Activated T-helper 2 cell treated with anti-CD3 and anti-CD28 coated beads, Interferon-gamma antibody, Interleukin-2, Interleukin-4, amounts not matched to agents 10 μg/mL and 5 μg/mL and 100 μg/mL, durations not matched to agents 14 hours and 24 hours and 36 hours (primary cell): Measurements from ENCODE around the gene GLI3. TPM values are rescaled to one million over a fixed set of nuclear protein-coding genes. Genes with fewer than 3 reads are reported as not detected.

ENCODE experiments used
- DNase-seq: peaks from one replicate; pipeline ENCODE4 v3.0.0; 2021; ENCODE audit warnings: low spot score
- H3K27ac Mint-ChIP-seq: one replicate; pipeline ENCODE4 v1.8.0; 2021; ENCODE audit warnings: mixed read lengths
- H3K27me3 Mint-ChIP-seq: one replicate; pipeline ENCODE4 v1.8.0; 2021; ENCODE audit warnings: low read depth, mixed read lengths
- H3K36me3 Mint-ChIP-seq: one replicate; pipeline ENCODE4 v1.8.0; 2021; ENCODE audit warnings: low read depth, mixed read lengths
- H3K4me1 Mint-ChIP-seq: one replicate; pipeline ENCODE4 v1.8.0; 2021; ENCODE audit warnings: low read depth, mixed read lengths
- H3K4me3 Mint-ChIP-seq: one replicate; pipeline ENCODE4 v1.8.0; 2021; ENCODE audit warnings: low read depth, mild to moderate bottlenecking, moderate library complexity, mixed read lengths
- H3K9me3 Mint-ChIP-seq: one replicate; pipeline ENCODE4 v1.8.0; 2021; ENCODE audit warnings: mixed read lengths
- intact Hi-C: fragments of 100-400 bp; cut with micrococcal nuclease; formaldehyde crosslinking; loops from one replicate; pipeline ENCODE4 v1.15.1; 2023
- total RNA-seq: library from RNA; stranded (reverse); gene quantifications from 2 replicates; pipeline ENCODE4 v1.2.3, GENCODE V29; 2022

Gene GLI3
- total RNA-seq, 1 donor from 2014 or later = not detected

- Mint-ChIP-seq H3K4me3 (no peak overlapping the region), H3K27ac (no peak overlapping the region), H3K9me3 (no peaks in the 10 kb centered on the region), H3K36me3 (no peaks in the 10 kb centered on the region), H3K27me3 (no peaks in the 10 kb centered on the region), H3K4me1 (no peaks in the 10 kb centered on the region)
- intact Hi-C loops = no loop called here
- no peak for DNase-seq
Measured at GRCh38 chr7:42064534-42064933, 172.5 kb downstream of the GLI3 start.

- intact Hi-C loops = no loop called here
- Mint-ChIP-seq H3K36me3 (no peaks in the 10 kb centered on the region), H3K9me3 (no peaks in the 10 kb centered on the region), H3K4me3 (no peak overlapping the region), H3K4me1 (no peaks in the 10 kb centered on the region), H3K27ac (no peak overlapping the region), H3K27me3 (no peaks in the 10 kb centered on the region)
- no peak for DNase-seq
Measured at GRCh38 chr7:42059275-42059674, 177.7 kb downstream of the GLI3 start.

- H3K36me3 Mint-ChIP-seq = no peaks in the 10 kb centered on the region
- H3K27me3 Mint-ChIP-seq = no peaks in the 10 kb centered on the region
- DNase-seq = no peak
- H3K27ac Mint-ChIP-seq = no peak overlapping the region
- no peaks in the 10 kb centered on the region for H3K4me1 Mint-ChIP-seq
- H3K9me3 Mint-ChIP-seq = no peaks in the 10 kb centered on the region
- intact Hi-C loops = no loop called here
- no peak overlapping the region for H3K4me3 Mint-ChIP-seq
Measured at GRCh38 chr7:42057331-42057730, 179.7 kb downstream of the GLI3 start.

DNA sequence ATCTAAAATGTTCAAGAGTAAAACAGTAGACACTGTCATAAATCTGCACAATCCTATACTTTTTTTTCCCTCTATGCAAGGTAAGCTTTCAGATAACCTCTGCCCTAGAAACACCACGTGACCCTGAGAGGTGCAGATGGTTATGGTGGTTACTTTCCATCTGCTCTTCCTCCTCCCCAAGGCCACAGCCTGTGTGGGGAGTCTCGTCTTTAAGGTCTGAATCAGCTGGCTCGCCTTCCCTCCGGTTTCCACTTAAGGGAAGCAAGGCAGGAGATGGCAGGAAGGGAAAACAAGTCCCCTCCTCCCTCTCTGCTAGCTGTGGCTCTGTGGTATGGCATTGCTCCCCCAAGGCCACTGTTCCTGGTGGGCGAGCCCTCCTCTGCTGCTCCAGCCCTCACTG is 181.8 kb downstream of the GLI3 start:
- no peaks in the 10 kb centered on the region for H3K4me1 Mint-ChIP-seq
- intact Hi-C loops = no loop called here
- no peak overlapping the region for H3K27ac Mint-ChIP-seq
- no peaks in the 10 kb centered on the region for H3K27me3 Mint-ChIP-seq
- no peaks in the 10 kb centered on the region for H3K36me3 Mint-ChIP-seq
- no peaks in the 10 kb centered on the region for H3K9me3 Mint-ChIP-seq
- DNase-seq = no peak
- H3K4me3 Mint-ChIP-seq = no peak overlapping the region

DNA sequence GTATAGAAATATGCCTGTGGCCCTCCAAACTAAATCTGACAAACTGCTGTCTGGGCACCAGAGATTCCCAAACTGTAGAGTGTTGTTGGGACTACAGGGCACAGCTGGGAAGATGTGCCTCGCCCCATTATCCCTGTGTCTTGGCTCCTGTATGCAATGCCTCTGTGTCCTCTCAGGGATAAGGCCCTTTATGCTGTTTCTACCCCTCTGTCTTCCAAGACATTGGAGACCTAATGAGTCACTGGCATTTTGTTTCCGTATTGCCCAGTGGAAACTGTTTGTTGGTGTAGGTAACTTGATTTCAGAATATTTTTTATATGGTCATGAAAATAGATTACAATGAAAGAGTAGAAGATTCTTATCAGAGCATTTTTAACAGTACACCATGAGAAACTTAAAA is 183.2 kb downstream of the GLI3 start:
- intact Hi-C loops = no loop called here
- Mint-ChIP-seq H3K9me3 (no peaks in the 10 kb centered on the region), H3K27me3 (no peaks in the 10 kb centered on the region), H3K4me1 (no peaks in the 10 kb centered on the region), H3K4me3 (no peak overlapping the region), H3K27ac (no peak overlapping the region), H3K36me3 (no peaks in the 10 kb centered on the region)
- no peak for DNase-seq

GRCh38 chr7:42049761-42050160 is 187.2 kb downstream of the GLI3 start:
- DNase-seq = no peak
- no peaks in the 10 kb centered on the region for H3K9me3 Mint-ChIP-seq
- H3K4me3 Mint-ChIP-seq = no peak overlapping the region
- H3K36me3 Mint-ChIP-seq = no peaks in the 10 kb centered on the region
- intact Hi-C loops = no loop called here
- H3K27ac Mint-ChIP-seq = no peak overlapping the region
- no peaks in the 10 kb centered on the region for H3K27me3 Mint-ChIP-seq
- H3K4me1 Mint-ChIP-seq = no peaks in the 10 kb centered on the region

GRCh38 chr7:42046483-42046882 is 190.5 kb downstream of the GLI3 start:
- DNase-seq = no peak
- H3K27ac Mint-ChIP-seq = no peak overlapping the region
- H3K4me1 Mint-ChIP-seq = no peaks in the 10 kb centered on the region
- H3K9me3 Mint-ChIP-seq = no peaks in the 10 kb centered on the region
- H3K36me3 Mint-ChIP-seq = no peaks in the 10 kb centered on the region
- H3K4me3 Mint-ChIP-seq = no peak overlapping the region
- no peaks in the 10 kb centered on the region for H3K27me3 Mint-ChIP-seq
- intact Hi-C loops = no loop called here

DNA sequence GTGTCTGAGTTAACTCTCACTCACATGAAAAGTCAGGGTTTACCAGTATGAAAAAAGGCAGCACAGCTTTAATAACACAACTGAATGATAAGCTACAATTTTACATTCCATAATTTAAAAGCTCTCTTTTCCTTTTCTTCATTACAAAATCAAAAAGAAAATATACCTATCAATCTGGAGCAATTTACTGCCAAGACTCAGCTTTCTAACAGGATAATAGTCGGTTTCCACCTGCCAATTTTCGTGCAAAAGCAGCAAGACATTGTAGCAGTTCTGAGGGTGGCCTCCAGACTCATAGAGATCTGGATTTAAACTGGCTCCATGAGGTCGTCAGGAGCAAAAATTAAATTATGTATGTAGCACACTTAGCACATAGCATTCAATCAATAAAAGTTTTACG is 191.0 kb downstream of the GLI3 start:
- Mint-ChIP-seq H3K4me1 (no peaks in the 10 kb centered on the region), H3K27me3 (no peaks in the 10 kb centered on the region), H3K27ac (no peak overlapping the region), H3K4me3 (no peak overlapping the region), H3K36me3 (no peaks in the 10 kb centered on the region), H3K9me3 (no peaks in the 10 kb centered on the region)
- no peak for DNase-seq
- intact Hi-C loops = no loop called here

- Mint-ChIP-seq H3K27me3 (no peaks in the 10 kb centered on the region), H3K9me3 (no peaks in the 10 kb centered on the region), H3K4me1 (no peaks in the 10 kb centered on the region), H3K4me3 (no peak overlapping the region), H3K27ac (no peak overlapping the region), H3K36me3 (no peaks in the 10 kb centered on the region)
- no peak for DNase-seq
- intact Hi-C loops = no loop called here
Measured at GRCh38 chr7:42039921-42040320, 197.1 kb downstream of the GLI3 start.

DNA sequence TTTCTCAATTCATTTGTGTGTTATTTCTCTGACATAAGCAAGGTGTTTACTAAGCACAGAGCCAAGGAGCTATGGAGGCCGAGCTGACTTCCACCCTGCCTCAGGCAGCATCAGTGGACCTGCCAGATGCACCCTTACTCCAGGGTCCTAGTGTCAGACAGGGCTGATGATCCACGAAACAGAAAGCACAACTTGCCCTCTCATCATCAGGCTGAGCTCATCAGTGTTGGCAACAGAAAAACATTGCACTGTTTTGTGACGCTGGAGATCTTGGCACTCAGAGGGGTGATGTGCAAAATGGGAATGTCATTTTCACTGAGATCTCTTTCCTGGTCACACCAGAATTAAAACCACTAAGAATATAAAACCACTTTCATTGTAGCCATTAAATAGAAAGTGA is 201.8 kb downstream of the GLI3 start:
- Mint-ChIP-seq H3K36me3 (no peaks in the 10 kb centered on the region), H3K4me1 (no peaks in the 10 kb centered on the region), H3K9me3 (no peaks in the 10 kb centered on the region), H3K27ac (no peak overlapping the region), H3K4me3 (no peak overlapping the region), H3K27me3 (no peaks in the 10 kb centered on the region)
- no peak for DNase-seq
- intact Hi-C loops = no loop called here

GRCh38 chr7:42033480-42033879 is 203.5 kb downstream of the GLI3 start:
- no peaks in the 10 kb centered on the region for H3K9me3 Mint-ChIP-seq
- no peaks in the 10 kb centered on the region for H3K36me3 Mint-ChIP-seq
- H3K27ac Mint-ChIP-seq = no peak overlapping the region
- H3K4me1 Mint-ChIP-seq = no peaks in the 10 kb centered on the region
- no peak for DNase-seq
- intact Hi-C loops = no loop called here
- no peak overlapping the region for H3K4me3 Mint-ChIP-seq
- no peaks in the 10 kb centered on the region for H3K27me3 Mint-ChIP-seq

GRCh38 chr7:42029405-42029804 is 207.6 kb downstream of the GLI3 start:
- Mint-ChIP-seq H3K4me1 (no peaks in the 10 kb centered on the region), H3K27ac (no peak overlapping the region), H3K27me3 (no peaks in the 10 kb centered on the region), H3K9me3 (no peaks in the 10 kb centered on the region), H3K36me3 (no peaks in the 10 kb centered on the region), H3K4me3 (no peak overlapping the region)
- intact Hi-C loops = no loop called here
- no peak for DNase-seq

GRCh38 chr7:42027521-42027920 is 209.5 kb downstream of the GLI3 start:
- Mint-ChIP-seq H3K4me3 (no peak overlapping the region), H3K4me1 (no peaks in the 10 kb centered on the region), H3K36me3 (no peaks in the 10 kb centered on the region), H3K27me3 (no peaks in the 10 kb centered on the region), H3K27ac (no peak overlapping the region), H3K9me3 (no peaks in the 10 kb centered on the region)
- intact Hi-C loops = no loop called here
- DNase-seq = no peak

DNA sequence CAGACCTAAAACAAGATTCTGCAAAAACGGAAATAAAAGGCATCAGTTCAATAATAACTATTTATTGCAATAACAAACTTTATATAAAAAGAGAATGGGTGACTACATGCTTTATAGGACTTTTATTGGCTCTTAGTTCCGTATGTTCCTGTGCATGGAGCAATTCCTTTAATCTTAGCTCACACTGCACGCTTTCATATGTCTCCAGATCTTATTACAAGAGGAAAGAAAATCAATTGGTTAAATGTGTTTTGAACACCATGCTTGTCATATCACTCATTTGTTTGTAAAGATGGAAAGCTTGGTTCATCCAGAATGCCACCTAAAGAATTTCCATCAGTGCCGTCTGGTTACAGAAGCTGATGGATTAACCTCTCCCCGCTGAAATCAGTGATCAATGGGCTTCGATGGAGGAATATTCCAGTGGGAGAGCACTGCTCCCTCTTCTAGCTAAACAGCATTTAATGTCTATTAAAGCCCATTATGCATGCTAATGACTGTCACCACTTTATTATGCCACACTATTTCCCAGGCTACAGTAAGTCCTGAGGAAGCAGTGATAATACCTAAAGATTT is 210.3 kb downstream of the GLI3 start:
- Mint-ChIP-seq H3K27me3 (no peaks in the 10 kb centered on the region), H3K27ac (no peak overlapping the region), H3K36me3 (no peaks in the 10 kb centered on the region), H3K9me3 (no peaks in the 10 kb centered on the region), H3K4me1 (no peaks in the 10 kb centered on the region), H3K4me3 (no peak overlapping the region)
- intact Hi-C loops = no loop called here
- no peak for DNase-seq
